ENCODE data around the gene CHAC2.
"Not testable (repeated sequence)": the region's sequence is repeated elsewhere in the genome, so short reads cannot be mapped to it uniquely, and the experiment has no call there.

The CHAC2 gene

GRCh38 chr2:53780056-53780455, 12.5 kb downstream of the CHAC2 start:
- DNase-seq = no peak

GRCh38 chr2:53782676-53783075, 15.1 kb downstream of the CHAC2 start:
- no peak for DNase-seq

GRCh38 chr2:53784436-53784835, 16.8 kb downstream of the CHAC2 start:
- no peak for DNase-seq

- DNase-seq = no peak
Measured at GRCh38 chr2:53785366-53785765, 17.8 kb downstream of the CHAC2 start.

GRCh38 chr2:53786352-53786704, 18.7 kb downstream of the CHAC2 start:
- DNase-seq = peak in 2 of 4 experiments; percentile 7 to 10

GRCh38 chr2:53786705-53787613, 19.4 kb downstream of the CHAC2 start, which contains the start of the genes ASB3 and ERLEC1:
ASB3 (minus strand) TSS chr2:53786953; CDS start chr2:53765572, 21,381 bp downstream.
ERLEC1 (plus strand) TSS chr2:53787044; CDS start chr2:53787211, 167 bp downstream.
- peak; percentile 54 to 79 (median 66) for DNase-seq

- DNase-seq = no peak
Measured at GRCh38 chr2:53787614-53788289, 20.1 kb downstream of the CHAC2 start.

- no peak for DNase-seq
Measured at GRCh38 chr2:53793261-53793660, 25.7 kb downstream of the CHAC2 start.

- DNase-seq = no peak
Measured at GRCh38 chr2:53793821-53794220, 26.2 kb downstream of the CHAC2 start.

GRCh38 chr2:53801547-53801946, 33.9 kb downstream of the CHAC2 start:
- DNase-seq = no peak

- DNase-seq = no peak
Measured at GRCh38 chr2:53802617-53803151, 35.1 kb downstream of the CHAC2 start.

- DNase-seq = no peak
Measured at GRCh38 chr2:53811601-53812000, 44.0 kb downstream of the CHAC2 start.

- no peak for DNase-seq
Measured at GRCh38 chr2:53813151-53813550, 45.5 kb downstream of the CHAC2 start.

GRCh38 chr2:53818854-53819435, 51.3 kb downstream of the CHAC2 start:
- DNase-seq = no peak

- DNase-seq = no peak
Measured at GRCh38 chr2:53819634-53820033, 52.0 kb downstream of the CHAC2 start.

GRCh38 chr2:53820048-53820447, 52.4 kb downstream of the CHAC2 start:
- DNase-seq = no peak

GRCh38 chr2:53820711-53821110, 53.1 kb downstream of the CHAC2 start:
- no peak for DNase-seq

GRCh38 chr2:53821810-53822209, 54.2 kb downstream of the CHAC2 start:
- DNase-seq = no peak

GRCh38 chr2:53823639-53824038, 56.0 kb downstream of the CHAC2 start:
- not testable (repeated sequence) for DNase-seq

Measured in activated naive CD4-positive, alpha-beta T cell (primary cell).